ENCODE measurements around the gene SLC22A1. TPM values are rescaled to one million over a fixed set of nuclear protein-coding genes. Genes with fewer than 3 reads are reported as not detected.
"Not testable (repeated sequence)": the region's sequence is repeated elsewhere in the genome, so short reads cannot be mapped to it uniquely, and the experiment has no call there.

Gene SLC22A1
- total RNA-seq, 1 experiment from 2014 or later, result 0.49 TPM

DNA sequence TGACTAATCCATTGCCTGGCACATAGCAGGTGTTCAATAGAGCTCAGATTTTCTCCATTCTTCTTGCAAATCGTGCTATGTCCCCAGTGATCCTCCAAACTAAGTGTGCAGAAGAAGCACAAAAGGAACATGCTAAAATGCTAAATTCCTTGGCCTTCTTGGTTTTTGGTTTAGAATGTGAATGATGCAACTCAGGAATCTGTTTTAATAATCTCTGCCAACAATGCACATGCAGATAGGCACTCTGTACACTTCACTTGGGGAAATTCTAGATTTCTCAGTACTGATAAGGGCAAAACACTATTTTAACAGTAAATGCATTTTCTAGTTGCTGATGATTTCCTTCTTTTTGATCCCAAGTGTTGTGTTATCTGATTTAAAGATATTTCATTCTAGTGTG, 35.2 kb downstream of the SLC22A1 start:
- no peak for DNase-seq

DNA sequence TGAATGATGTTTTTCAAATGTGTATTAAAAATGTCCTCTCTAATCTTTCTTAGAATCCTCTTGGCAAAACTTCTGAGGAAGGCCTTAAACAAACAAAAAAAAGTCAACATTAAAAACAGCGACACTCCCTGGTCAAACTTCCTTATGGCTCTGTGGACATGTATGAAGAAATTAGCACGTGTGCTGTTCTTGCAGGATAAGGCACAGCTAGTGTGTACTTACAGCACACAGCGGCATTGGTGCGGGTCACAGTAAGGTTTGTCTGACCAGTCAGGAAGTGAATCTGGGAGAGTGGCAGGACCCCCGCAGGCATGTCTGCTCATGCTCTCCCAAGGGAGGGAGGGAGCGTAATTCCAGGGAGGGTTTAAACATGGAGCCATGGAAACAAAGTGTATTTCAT, 38.8 kb downstream of the SLC22A1 start:
- no peaks in the 10 kb centered on the region for H3K27me3 ChIP-seq
- H3K4me1 ChIP-seq, result no peaks in the 10 kb centered on the region
- 0 out of 2 replicates have a peak, but pooled peaks cover 4% of the 10 kb centered on the region for H3K9me3 ChIP-seq (replicated peaks)
- H3K4me3 ChIP-seq, result no peak overlapping the region
- H3K27ac ChIP-seq, result no peak overlapping the region
- no peaks in the 10 kb centered on the region for H3K36me3 ChIP-seq
- DNase-seq, result peak in 1 of 2 experiments; percentile 22

More for the DNA sequence above, 35.2 kb downstream of the SLC22A1 start:
- no peaks in the 10 kb centered on the region for H3K27me3 ChIP-seq
- no peaks in the 10 kb centered on the region for H3K9me3 ChIP-seq (replicated peaks)
- H3K4me1 ChIP-seq, result no peaks in the 10 kb centered on the region
- no peak overlapping the region for H3K4me3 ChIP-seq
- no peaks in the 10 kb centered on the region for H3K36me3 ChIP-seq
- no peak overlapping the region for H3K27ac ChIP-seq

DNA sequence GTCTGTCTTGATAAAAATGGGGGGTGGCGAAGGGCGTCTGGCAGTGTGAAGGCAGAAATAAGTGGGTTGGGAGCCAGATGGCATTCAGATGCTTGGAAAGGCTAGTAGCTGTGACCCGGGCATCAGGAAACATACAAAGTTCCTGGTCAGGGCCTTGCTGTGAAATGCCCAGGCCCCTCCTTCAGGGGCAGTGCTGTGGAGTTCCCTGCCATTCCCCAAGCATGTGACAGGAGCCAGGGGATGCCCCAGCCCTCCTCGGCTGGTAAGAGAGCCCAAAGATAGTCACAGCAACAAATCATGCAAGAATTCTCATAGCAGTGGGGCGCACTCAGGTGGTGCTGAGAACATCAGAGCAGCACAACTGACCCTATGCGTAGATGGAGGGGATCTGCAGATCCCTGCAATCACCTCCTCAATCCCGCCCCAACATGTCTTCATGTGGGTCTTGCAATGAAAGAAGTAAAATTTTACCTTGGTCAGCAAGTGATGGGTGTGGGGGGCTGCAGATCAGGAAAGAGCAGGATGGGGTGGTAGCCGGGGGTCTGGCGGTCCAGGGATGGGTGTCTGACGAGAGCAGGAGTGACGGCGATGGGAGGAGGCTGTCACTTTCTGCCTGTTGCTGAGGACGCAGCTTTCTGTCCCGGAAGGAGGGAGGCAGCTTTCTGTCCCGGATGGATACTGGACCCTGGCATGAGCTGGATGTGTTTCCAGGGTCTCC, 39.5 kb downstream of the SLC22A1 start:
- Histone ChIP-seq H3K27ac (no peak overlapping the region), H3K27me3 (no peaks in the 10 kb centered on the region), H3K9me3 (replicated peaks) (0 out of 2 replicates have a peak, but pooled peaks cover 4% of the 10 kb centered on the region), H3K4me3 (no peak overlapping the region), H3K36me3 (no peaks in the 10 kb centered on the region), H3K4me1 (no peaks in the 10 kb centered on the region)
- DNase-seq, result no peak

DNA sequence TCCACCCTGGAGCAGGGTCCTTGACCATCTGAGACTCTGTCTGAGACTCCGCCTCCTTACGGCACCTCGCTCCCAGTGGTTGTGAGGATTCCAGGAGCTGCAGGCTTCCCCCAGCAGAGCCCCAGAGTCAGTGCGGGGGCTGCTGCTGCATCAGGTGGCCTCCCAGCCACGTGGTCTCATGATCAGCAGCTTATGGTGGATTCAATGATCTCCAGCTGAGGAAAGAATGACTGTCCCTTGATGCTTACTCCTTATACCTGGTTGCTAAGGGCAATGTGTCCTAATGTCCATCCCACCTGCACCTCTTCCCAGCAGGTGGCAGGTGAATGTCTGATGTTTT, 40.0 kb downstream of the SLC22A1 start:
- Histone ChIP-seq H3K4me3 (no peak overlapping the region), H3K27ac (no peak overlapping the region), H3K9me3 (replicated peaks) (0 out of 2 replicates have a peak, but pooled peaks cover 4% of the 10 kb centered on the region), H3K27me3 (no peaks in the 10 kb centered on the region), H3K36me3 (no peaks in the 10 kb centered on the region), H3K4me1 (no peaks in the 10 kb centered on the region)
- DNase-seq, result no peak

DNA sequence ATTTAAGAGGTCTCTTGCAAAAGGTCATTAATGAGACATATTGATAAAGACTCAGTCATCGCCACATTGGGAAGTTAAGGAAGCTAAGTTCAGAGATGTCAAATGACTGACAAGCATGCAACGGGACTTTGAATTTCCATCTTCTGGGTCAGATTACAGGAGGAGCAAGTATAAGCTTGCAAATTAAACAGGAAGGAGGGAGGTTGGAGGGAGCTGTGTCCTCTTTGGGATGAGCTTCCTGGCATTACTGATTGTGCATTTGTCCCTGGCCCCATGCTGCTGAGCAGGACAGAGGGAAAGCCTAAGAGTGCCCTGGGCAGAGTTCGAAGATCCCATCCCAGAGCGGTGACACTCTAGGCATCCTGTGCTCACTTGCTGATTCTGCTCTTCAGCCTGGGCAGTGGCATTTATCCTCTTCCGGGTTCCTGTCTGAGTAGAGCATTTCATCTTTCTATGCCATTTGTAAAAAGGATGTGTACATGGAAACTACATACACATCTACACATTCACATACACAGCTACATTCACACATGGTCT, 40.5 kb downstream of the SLC22A1 start:
- no peak for DNase-seq
- Histone ChIP-seq H3K4me3 (no peak overlapping the region), H3K27ac (no peak overlapping the region), H3K4me1 (no peaks in the 10 kb centered on the region), H3K36me3 (no peaks in the 10 kb centered on the region), H3K27me3 (no peaks in the 10 kb centered on the region), H3K9me3 (replicated peaks) (0 out of 2 replicates have a peak, but pooled peaks cover 4% of the 10 kb centered on the region)

DNA sequence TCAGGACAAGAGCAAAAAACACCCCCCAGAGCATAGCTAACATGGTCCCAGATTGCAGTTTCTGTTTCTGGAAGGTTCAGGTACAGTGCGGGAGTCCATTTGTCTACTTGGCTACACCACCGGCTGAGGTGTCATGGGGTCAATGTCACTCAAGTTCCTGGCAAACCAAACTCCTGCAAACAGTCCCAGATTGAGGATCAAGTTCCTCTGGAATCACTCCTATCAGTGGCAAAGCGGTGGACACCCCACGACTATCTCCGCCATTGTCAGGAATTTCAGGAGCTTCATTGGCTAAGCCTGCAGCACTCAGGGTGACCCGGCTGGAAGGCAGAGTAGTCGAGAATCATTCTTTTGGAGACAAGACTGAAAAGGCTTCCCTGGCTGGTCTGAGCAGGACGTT, 41.8 kb downstream of the SLC22A1 start:
- no peaks in the 10 kb centered on the region for H3K27me3 ChIP-seq
- H3K27ac ChIP-seq, result no peak overlapping the region
- H3K36me3 ChIP-seq, result no peaks in the 10 kb centered on the region
- H3K4me1 ChIP-seq, result no peaks in the 10 kb centered on the region
- DNase-seq, result no peak
- no peak overlapping the region for H3K4me3 ChIP-seq
- H3K9me3 ChIP-seq (replicated peaks), result 0 out of 2 replicates have a peak, but pooled peaks cover 4% of the 10 kb centered on the region

DNA sequence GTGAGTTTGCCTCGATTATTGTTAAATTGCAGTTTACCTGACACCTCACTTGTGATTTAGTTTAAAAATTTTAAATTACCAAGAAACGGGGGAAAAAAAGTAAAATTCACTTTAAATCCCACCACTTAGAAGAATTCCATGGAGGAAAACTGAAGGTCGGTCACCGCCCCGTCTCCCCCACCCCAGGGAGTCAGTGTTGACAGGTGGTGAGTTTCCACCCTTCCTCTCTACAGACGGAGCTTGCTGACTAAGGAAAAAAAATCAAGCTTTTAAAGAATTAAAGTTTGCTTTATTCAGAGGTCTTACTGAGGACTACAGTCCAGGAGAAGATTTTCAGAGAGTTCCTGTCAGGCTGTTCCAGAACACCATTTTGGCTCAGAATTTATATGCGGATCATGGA, 42.3 kb downstream of the SLC22A1 start:
- Histone ChIP-seq H3K36me3 (no peaks in the 10 kb centered on the region), H3K4me1 (no peaks in the 10 kb centered on the region), H3K27me3 (no peaks in the 10 kb centered on the region), H3K4me3 (no peak overlapping the region), H3K9me3 (replicated peaks) (0 out of 2 replicates have a peak, but pooled peaks cover 4% of the 10 kb centered on the region), H3K27ac (no peak overlapping the region)
- DNase-seq, result no peak

DNA sequence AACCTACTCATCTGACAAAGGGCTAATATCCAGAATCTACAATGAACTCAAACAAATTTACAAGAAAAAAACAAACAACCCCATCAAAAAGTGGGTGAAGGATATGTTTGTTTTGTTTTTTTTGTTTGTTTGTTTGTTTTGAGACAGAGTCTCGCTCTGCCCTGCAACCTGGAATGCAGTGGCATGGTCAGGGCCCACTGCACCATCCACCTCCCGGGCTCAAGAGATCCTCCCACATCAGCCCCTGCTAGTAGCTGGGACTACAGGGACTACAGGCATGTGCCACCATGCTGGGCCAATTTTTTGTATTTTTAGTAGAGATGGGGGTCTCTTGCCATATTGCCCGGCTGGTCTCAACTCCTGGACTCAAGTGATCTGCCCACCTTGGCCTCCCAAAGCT, 44.3 kb downstream of the SLC22A1 start:
- not testable (repeated sequence) for H3K4me3 ChIP-seq; H3K9me3 ChIP-seq (replicated peaks); DNase-seq; H3K27me3 ChIP-seq; H3K27ac ChIP-seq; H3K4me1 ChIP-seq; H3K36me3 ChIP-seq

DNA sequence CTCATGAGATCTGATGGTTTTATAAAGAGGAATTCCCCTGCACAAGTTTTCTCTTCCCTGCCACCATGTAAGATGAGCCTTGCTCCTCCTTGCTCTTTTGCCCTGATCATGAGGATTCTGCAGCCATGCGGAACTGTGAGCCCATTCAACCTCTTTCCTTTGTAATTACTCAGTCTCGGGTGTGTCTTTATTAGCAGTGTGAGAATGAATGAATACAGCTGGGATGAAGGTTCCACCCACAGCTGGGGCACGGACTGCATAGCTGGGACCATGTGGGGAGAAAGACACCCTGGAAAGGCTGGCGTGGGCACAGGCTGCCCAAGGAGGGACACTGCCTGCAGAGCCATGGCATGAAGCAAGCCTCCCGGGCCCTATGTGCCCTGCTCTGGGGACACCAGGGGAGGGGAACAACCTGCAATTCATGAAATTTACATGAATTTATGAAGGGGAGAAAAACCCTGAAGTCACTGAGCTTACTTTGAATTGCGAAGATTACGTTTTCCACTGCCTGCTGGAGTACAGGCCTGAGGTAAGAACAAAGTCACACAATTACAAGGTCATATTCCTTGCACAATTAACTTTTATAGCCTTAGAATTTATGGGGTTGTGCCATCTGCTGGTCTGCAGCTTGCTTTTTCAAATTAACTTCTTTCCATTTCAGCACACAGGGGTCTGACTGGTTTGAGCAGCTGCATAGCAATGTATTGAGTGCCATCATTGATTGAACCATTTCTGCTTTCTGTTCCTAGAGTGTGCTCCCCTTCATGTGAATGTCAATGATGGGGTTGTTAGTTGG, 46.2 kb downstream of the SLC22A1 start:
- no peaks in the 10 kb centered on the region for H3K36me3 ChIP-seq
- H3K9me3 ChIP-seq (replicated peaks), result 0 out of 2 replicates have a peak, but pooled peaks cover 8% of the 10 kb centered on the region
- DNase-seq, result no peak
- no peaks in the 10 kb centered on the region for H3K4me1 ChIP-seq
- H3K27ac ChIP-seq, result no peak overlapping the region
- no peak overlapping the region for H3K4me3 ChIP-seq
- H3K27me3 ChIP-seq, result peaks cover 12% of the 10 kb centered on the region; the same call in 1 of the 2 replicates

DNA sequence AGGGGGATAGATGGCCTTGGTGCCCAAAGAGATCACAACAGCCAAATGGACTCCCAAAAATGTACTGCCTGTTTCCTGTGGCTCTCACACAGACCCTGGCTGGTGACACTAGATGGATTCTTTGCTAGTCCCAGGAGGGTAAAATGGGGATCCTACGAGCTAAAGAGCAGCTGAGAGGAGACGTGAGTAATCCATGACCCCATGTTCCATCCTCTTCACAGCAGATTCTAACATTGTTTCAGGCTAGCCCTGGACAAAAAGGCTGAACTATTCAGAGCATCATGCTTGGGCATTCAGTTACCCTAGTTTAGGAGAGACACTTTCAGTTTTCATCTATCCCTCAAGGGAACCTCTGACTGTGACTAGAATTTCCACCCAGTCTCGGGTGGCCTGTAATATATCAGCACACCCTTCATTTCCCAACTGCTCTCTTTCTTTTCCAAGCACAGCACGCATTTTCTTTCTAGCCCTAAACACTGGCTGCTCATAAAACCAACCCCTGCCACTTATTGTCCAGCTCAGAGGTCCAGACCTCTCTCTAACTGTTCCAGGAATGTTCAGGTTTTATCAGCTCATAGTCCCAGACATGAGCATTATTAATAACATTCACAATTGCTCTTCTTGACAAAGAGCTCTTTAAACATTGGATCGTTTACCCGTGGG, 48.5 kb downstream of the SLC22A1 start:
- Histone ChIP-seq H3K27ac (no peak overlapping the region), H3K4me3 (no peak overlapping the region), H3K27me3 (peaks cover 25% of the 10 kb centered on the region), H3K4me1 (no peaks in the 10 kb centered on the region), H3K36me3 (no peaks in the 10 kb centered on the region), H3K9me3 (replicated peaks) (0 out of 2 replicates have a peak, but pooled peaks cover 6% of the 10 kb centered on the region)
- no peak for DNase-seq

DNA sequence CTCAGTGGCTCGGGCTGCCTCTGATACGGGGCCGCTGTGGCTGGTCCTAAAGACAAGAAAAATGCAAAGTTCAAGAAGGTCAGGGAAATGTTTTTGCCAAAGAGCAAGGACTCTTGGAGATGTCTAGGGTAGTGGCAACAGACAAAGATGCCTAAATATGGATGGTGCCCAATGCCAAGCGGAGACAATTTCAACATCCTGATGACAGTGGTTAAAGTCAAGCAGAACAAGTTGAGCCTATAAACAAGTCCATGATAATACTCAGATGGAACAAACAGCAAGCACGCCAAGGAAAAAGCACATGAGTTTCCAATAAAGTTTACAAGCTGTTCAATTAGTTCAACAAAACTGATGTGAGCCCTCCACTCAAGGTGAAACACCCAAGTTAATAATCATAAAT, 51.1 kb downstream of the SLC22A1 start:
- Histone ChIP-seq H3K4me3 (no peak overlapping the region), H3K9me3 (replicated peaks) (0 out of 2 replicates have a peak, but pooled peaks cover 4% of the 10 kb centered on the region), H3K27me3 (peaks cover 25% of the 10 kb centered on the region), H3K4me1 (no peaks in the 10 kb centered on the region), H3K36me3 (no peaks in the 10 kb centered on the region), H3K27ac (no peak overlapping the region)
- DNase-seq, result no peak

DNA sequence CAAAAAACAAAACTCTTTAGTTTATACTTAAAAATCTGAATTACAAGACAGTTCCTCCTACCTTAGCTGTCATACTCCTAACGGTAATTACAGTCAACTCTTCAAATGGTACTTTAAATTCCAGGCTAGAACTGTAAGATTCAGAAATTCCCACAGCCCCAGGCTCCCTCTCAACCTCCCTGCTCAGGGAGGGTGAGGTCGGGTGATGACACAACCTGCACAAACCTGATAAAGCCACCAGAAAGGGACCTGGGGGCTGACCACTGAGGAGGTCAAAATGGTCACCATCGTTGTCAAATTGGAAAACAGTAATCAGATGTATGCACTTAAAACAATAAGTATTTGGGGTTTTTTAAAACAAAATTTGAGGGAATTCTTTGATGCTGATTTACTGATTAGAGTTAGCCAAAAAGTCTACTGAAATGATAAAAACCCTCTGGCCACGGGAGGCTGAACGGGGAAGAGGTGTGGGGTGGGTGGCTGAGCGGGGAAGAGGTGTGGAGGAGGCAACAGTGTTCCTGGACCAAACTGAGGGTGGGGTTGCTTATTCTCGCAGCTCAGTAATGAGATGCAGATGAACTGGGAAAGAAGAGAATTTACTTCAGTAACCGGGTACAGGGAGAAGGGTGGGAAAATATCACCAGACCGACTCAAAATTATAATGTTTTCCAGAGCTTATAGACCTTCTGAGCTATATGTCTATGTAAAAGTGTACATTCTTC, 52.4 kb downstream of the SLC22A1 start:
- H3K4me1 ChIP-seq, result no peaks in the 10 kb centered on the region
- H3K9me3 ChIP-seq (replicated peaks), result 0 out of 2 replicates have a peak, but pooled peaks cover 4% of the 10 kb centered on the region
- H3K27me3 ChIP-seq, result peaks cover 25% of the 10 kb centered on the region
- H3K4me3 ChIP-seq, result no peak overlapping the region
- no peaks in the 10 kb centered on the region for H3K36me3 ChIP-seq
- no peak overlapping the region for H3K27ac ChIP-seq
- DNase-seq, result no peak

DNA sequence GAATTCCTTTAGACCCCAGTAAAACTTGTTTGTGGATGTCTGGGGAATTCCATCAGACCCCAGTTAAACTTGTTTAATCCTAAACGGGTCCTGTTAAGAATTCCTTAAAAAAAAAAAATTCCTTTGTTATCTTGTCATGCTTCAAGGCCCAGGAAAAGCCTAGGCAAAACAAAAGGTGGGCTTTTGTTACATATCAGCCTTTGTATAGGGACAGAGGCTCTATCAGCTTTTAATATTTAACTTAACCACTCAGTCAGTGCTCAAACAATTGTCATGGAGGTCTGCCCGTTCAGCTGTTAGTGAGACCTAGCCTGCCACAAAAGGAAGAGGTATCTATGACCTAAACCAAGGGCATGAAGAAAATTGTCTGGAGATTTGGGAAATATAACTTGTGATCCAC, 53.1 kb downstream of the SLC22A1 start:
- H3K27ac ChIP-seq, result no peak overlapping the region
- H3K9me3 ChIP-seq (replicated peaks), result 0 out of 2 replicates have a peak, but pooled peaks cover 4% of the 10 kb centered on the region
- H3K4me1 ChIP-seq, result no peaks in the 10 kb centered on the region
- peaks cover 25% of the 10 kb centered on the region for H3K27me3 ChIP-seq
- H3K36me3 ChIP-seq, result no peaks in the 10 kb centered on the region
- no peak for DNase-seq
- H3K4me3 ChIP-seq, result no peak overlapping the region

DNA sequence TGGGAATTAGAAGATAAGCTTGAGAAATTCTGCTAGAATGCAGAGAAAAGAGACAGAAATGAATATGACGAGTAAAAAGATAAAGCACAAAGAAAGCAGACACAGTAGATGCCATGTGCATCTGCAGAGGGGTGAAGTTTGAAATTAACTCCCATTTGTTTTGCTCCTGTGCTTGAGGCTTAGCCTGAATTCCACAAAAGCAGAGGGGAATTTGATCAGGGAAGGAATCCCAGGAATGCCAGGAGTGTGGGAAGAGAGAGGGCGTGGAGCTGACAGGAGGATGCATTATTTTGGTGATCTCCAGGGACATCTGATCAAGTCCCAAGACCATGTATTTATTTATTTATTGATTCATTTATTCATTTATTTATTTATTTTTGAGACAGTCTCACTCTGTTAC, 55.6 kb downstream of the SLC22A1 start:
- Histone ChIP-seq H3K27me3 (peaks cover 14% of the 10 kb centered on the region), H3K9me3 (replicated peaks) (no peaks in the 10 kb centered on the region), H3K4me3 (no peak overlapping the region), H3K27ac (no peak overlapping the region), H3K36me3 (no peaks in the 10 kb centered on the region), H3K4me1 (no peaks in the 10 kb centered on the region)
- DNase-seq, result no peak
